Tibial nerve (tissue), 4 donors: ENCODE results near the gene COQ8A. TPM values are rescaled to one million over a fixed set of nuclear protein-coding genes. Genes with fewer than 3 reads are reported as not detected.

ENCODE experiments used
- DNase-seq, 2 donors: peaks; one replicate each; pipeline ENCODE4 v3.0.0-alpha.2; 2019; ENCODE audit warnings: low spot score in 2 of 2
- H3K27ac ChIP-seq, 4 donors: fragments of 200-600 bp; sonication (generic) in 3 of 4; one replicate each; pipeline ENCODE4 v1.5.1; 2017 to 2019; ENCODE audit warnings: mild to moderate bottlenecking in 1 of 4
- H3K27me3 ChIP-seq, 2 donors: fragments of 200-600 bp; sonication (generic) in 1 of 2; one replicate each; pipeline versions ENCODE4 v1.5.1 to v1.6.0; 2017 to 2019
- H3K36me3 ChIP-seq, 3 donors: fragments of 200-600 bp; sonication (generic); one replicate each; pipeline ENCODE4 v1.5.1; 2018 to 2019
- H3K4me1 ChIP-seq, 4 donors: fragments of 200-600 bp; sonication (generic) in 3 of 4; one replicate each; pipeline ENCODE4 v1.5.1; 2017 to 2019
- H3K4me3 ChIP-seq, 4 donors: fragments of 200-600 bp; sonication (generic) in 3 of 4; one replicate each; pipeline ENCODE4 v1.5.1; 2017 to 2019; ENCODE audit warnings: mild to moderate bottlenecking in 1 of 4, moderate library complexity in 1 of 4
- H3K9me3 ChIP-seq, 4 donors: fragments of 200-600 bp; sonication (generic) in 3 of 4; one replicate each; pipeline ENCODE4 v1.5.1; 2017 to 2019
- CTCF ChIP-seq, 5 experiments: fragments of 200-600 bp in 3 of 5; fragments of 450-650 bp in 2 of 5; sonication (generic) in 3 of 5; IDR thresholded peaks; one replicate each; pipeline ENCODE4 v1.5.1; 2016 to 2019; ENCODE audit warnings: antibody characterized with exemption in 5 of 5, mild to moderate bottlenecking in 3 of 5, moderate library complexity in 2 of 5
- EP300 ChIP-seq, 2 donors: sonication (generic); formaldehyde crosslinking; IDR thresholded peaks; one replicate each; pipeline ENCODE4 v1.6.1; 2017; ENCODE audit warnings: antibody characterized with exemption in 2 of 2, mild to moderate bottlenecking in 1 of 2
- POLR2A ChIP-seq, 2 donors: fragments of 450-650 bp; IDR thresholded peaks; one replicate each; pipeline ENCODE4 v1.6.1; 2017; ENCODE audit warnings: antibody characterized with exemption in 2 of 2, mild to moderate bottlenecking in 2 of 2, moderate library complexity in 2 of 2
- WGBS, 2 donors: methylation state at CpG; one replicate each; pipeline ENCODE4 v1.1.5; 2018; 5-methylcytosine and 5-hydroxymethylcytosine counted together
- total RNA-seq, 4 donors: library from RNA; depleted of rRNA; stranded (reverse); fragments of >200 nt; gene quantifications; one replicate each; pipeline ENCODE4 v1.1.0, GENCODE V29; 2016

COQ8A gene
- total RNA-seq, 4 donors from 2014 or later, result 39.9 to 60.7 (median 55.5) TPM

- TF ChIP-seq CTCF (IDR thresholded peaks at IDR 0.05), result no peak
- TF ChIP-seq POLR2A (IDR thresholded peaks at IDR 0.05), result no peak
- no peak for TF ChIP-seq EP300 (IDR thresholded peaks at IDR 0.05)
- H3K27ac ChIP-seq, result no peak overlapping the region
- H3K4me1 ChIP-seq, result peaks cover 5 to 45% (median 27%) of the 10 kb centered on the region in 4 donors
- peaks cover 0 to 2% (median 0%) of the 10 kb centered on the region in 4 donors for H3K9me3 ChIP-seq
- H3K4me3 ChIP-seq, result no peak overlapping the region
- WGBS, 2 donors, result 83 to 96% methylated on average over 12 to 17 of the region's 21 CpGs
- H3K36me3 ChIP-seq, result peaks cover 0 to 44% (median 0%) of the 10 kb centered on the region in 3 donors
- H3K27me3 ChIP-seq, result no peaks in the 10 kb centered on the region
- DNase-seq, result no peak
These were observed 37.0 kb downstream of the COQ8A start for GRCh38 chr1:226976978-226977642.

GRCh38 chr1:226977643-226978431, 37.7 kb downstream of the COQ8A start:
- TF ChIP-seq POLR2A (IDR thresholded peaks at IDR 0.05) (no peak), EP300 (IDR thresholded peaks at IDR 0.05) (no peak), CTCF (IDR thresholded peaks at IDR 0.05) (no peak)
- Histone ChIP-seq H3K4me3 (no peak overlapping the region), H3K36me3 (peaks cover 0 to 48% (median 0%) of the 10 kb centered on the region in 3 donors), H3K4me1 (peaks cover 5 to 45% (median 27%) of the 10 kb centered on the region in 4 donors), H3K9me3 (no peaks in the 10 kb centered on the region), H3K27me3 (no peaks in the 10 kb centered on the region), H3K27ac (no peak overlapping the region)
- no peak for DNase-seq
- WGBS, 2 donors, result 87 to 96% methylated on average over 20 of the region's 20 CpGs

- H3K27ac ChIP-seq, result no peak overlapping the region
- H3K9me3 ChIP-seq, result no peaks in the 10 kb centered on the region
- H3K4me1 ChIP-seq, result peaks cover 5 to 39% (median 21%) of the 10 kb centered on the region in 4 donors
- no peak for TF ChIP-seq CTCF (IDR thresholded peaks at IDR 0.05)
- TF ChIP-seq EP300 (IDR thresholded peaks at IDR 0.05), result no peak
- no peak for TF ChIP-seq POLR2A (IDR thresholded peaks at IDR 0.05)
- H3K4me3 ChIP-seq, result no peak overlapping the region
- no peak for DNase-seq
- 96 to 99% methylated on average over 5 to 10 of the region's 10 CpGs for WGBS, 2 donors
- no peaks in the 10 kb centered on the region for H3K27me3 ChIP-seq
- H3K36me3 ChIP-seq, result peaks cover 0 to 55% (median 0%) of the 10 kb centered on the region in 3 donors
These were observed 38.5 kb downstream of the COQ8A start for GRCh38 chr1:226978432-226979114.

- 82 to 92% methylated on average over 7 to 14 of the region's 15 CpGs for WGBS, 2 donors
- no peak for DNase-seq
- Histone ChIP-seq H3K27me3 (no peaks in the 10 kb centered on the region), H3K4me3 (no peak overlapping the region), H3K9me3 (no peaks in the 10 kb centered on the region), H3K36me3 (peaks cover 0 to 61% (median 0%) of the 10 kb centered on the region in 3 donors), H3K27ac (peak overlapping the region in 1 of 4 donors; percentile 34), H3K4me1 (peaks cover 5 to 34% (median 16%) of the 10 kb centered on the region in 4 donors)
- TF ChIP-seq EP300 (IDR thresholded peaks at IDR 0.05) (no peak), POLR2A (IDR thresholded peaks at IDR 0.05) (no peak), CTCF (IDR thresholded peaks at IDR 0.05) (no peak)
These were observed 39.0 kb downstream of the COQ8A start for GRCh38 chr1:226979115-226979516.
